GM12878 (cell line): ENCODE measurements around the gene NRAS. TPM values are rescaled to one million over a fixed set of nuclear protein-coding genes. Genes with fewer than 3 reads are reported as not detected.

ENCODE experiments used
- ATF3 ChIP-seq: IDR thresholded peaks from 2 replicates; pipeline ENCODE4 v1.6.1; 2011; ENCODE audit warnings: low read depth, mild to moderate bottlenecking, low read length, moderate library complexity, borderline replicate concordance; ENCODE audit errors: extremely low read depth
- BMI1 ChIP-seq: fragments of 450-650 bp; IDR thresholded peaks from 2 replicates; pipeline ENCODE4 v1.6.1; 2016; ENCODE audit warnings: mild to moderate bottlenecking, moderate library complexity, borderline replicate concordance
- CBFB ChIP-seq: IDR thresholded peaks from 2 replicates; pipeline ENCODE4 v1.6.1; 2016; ENCODE audit warnings: antibody characterized with exemption, low read depth
- CHD2 ChIP-seq: IDR thresholded peaks from 2 replicates; pipeline ENCODE4 v1.6.1; 2011; ENCODE audit warnings: low read depth, low read length, improper control_type of control experiment, borderline replicate concordance
- CHD4 ChIP-seq: fragments of 200-600 bp; sonication (generic); IDR thresholded peaks from 2 replicates; pipeline ENCODE4 v1.6.1; 2016; ENCODE audit warnings: mild to moderate bottlenecking
- E2F8 ChIP-seq: fragments of 450-650 bp; IDR thresholded peaks from 2 replicates; pipeline ENCODE4 v1.6.1; 2018; ENCODE audit warnings: mild to moderate bottlenecking, low read depth, moderate library complexity; ENCODE audit not compliant: partially characterized antibody
- EGR1 ChIP-seq, 2 experiments: IDR thresholded peaks; 1 replicate in 1 of 2; 2 replicates in 1 of 2; pipeline ENCODE4 v1.6.1; 2011 to 2012; ENCODE audit warnings: low read depth in 2 of 2, low read length in 2 of 2, borderline replicate concordance in 1 of 2, mild to moderate bottlenecking in 1 of 2, moderate library complexity in 1 of 2
- HDAC6 ChIP-seq: fragments of 200-600 bp; sonication (generic); IDR thresholded peaks from one replicate; pipeline ENCODE4 v1.8.0; 2017; ENCODE audit warnings: antibody characterized with exemption; ENCODE audit not compliant: unreplicated experiment
- IRF5 ChIP-seq: fragments of 450-650 bp; IDR thresholded peaks from 2 replicates; pipeline ENCODE4 v1.6.1; 2017; ENCODE audit warnings: borderline replicate concordance
- JUNB ChIP-seq: IDR thresholded peaks from 2 replicates; pipeline ENCODE4 v1.6.1; 2016; ENCODE audit warnings: antibody characterized with exemption, mild to moderate bottlenecking
- NFXL1 ChIP-seq: fragments of 450-650 bp; IDR thresholded peaks from 2 replicates; pipeline ENCODE4 v1.6.1; 2017; ENCODE audit warnings: antibody characterized with exemption, mild to moderate bottlenecking, borderline replicate concordance
- NFYB ChIP-seq: IDR thresholded peaks from 2 replicates; pipeline ENCODE4 v1.6.1; 2011; ENCODE audit warnings: low read depth, mild to moderate bottlenecking, low read length, improper control_type of control experiment, moderate library complexity; ENCODE audit not compliant: insufficient read depth
- NRF1 ChIP-seq: conservative IDR thresholded peaks from 2 replicates; pipeline ENCODE4 v1.6.1; 2011; ENCODE audit warnings: mild to moderate bottlenecking, low read depth, low read length, improper control_type of control experiment
- PKNOX1 ChIP-seq: fragments of 450-650 bp; IDR thresholded peaks from 2 replicates; pipeline ENCODE4 v1.6.1; 2016; ENCODE audit warnings: mild to moderate bottlenecking
- POU2F2 ChIP-seq: IDR thresholded peaks from 3 replicates; pipeline ENCODE4 v1.6.1; 2011; ENCODE audit warnings: low read depth, mild to moderate bottlenecking, low read length, borderline replicate concordance
- SREBF1 ChIP-seq: IDR thresholded peaks from 2 replicates; pipeline ENCODE4 v1.6.1; 2012; ENCODE audit warnings: mild to moderate bottlenecking, low read length
- SRF ChIP-seq, 2 experiments: IDR thresholded peaks; 2 replicates each; pipeline ENCODE4 v1.6.1; 2011; ENCODE audit warnings: low read depth in 2 of 2, low read length in 2 of 2, mild to moderate bottlenecking in 1 of 2, moderate library complexity in 1 of 2
- ZBTB40 ChIP-seq: fragments of 450-650 bp; IDR thresholded peaks from 2 replicates; pipeline ENCODE4 v1.6.1; 2016; ENCODE audit warnings: mild to moderate bottlenecking, moderate library complexity, borderline replicate concordance
- ZNF622 ChIP-seq: fragments of 450-650 bp; IDR thresholded peaks from 2 replicates; pipeline ENCODE4 v1.6.1; 2017; ENCODE audit warnings: mild to moderate bottlenecking, inconsistent platforms
- polyA plus RNA-seq, 11 experiments: library from polyadenylated mRNA; depleted of rRNA in 4 of 11; unstranded in 6 of 11; stranded (reverse) in 5 of 11; fragments of >200 nt; fragmentation: Nextera tagmentation in 4 of 11; fragmentation: Illumina TruSeq in 1 of 11; extraction: Ambion mirVana in 4 of 11; extraction: Trizol in 1 of 11; gene quantifications; 1 replicate in 1 of 11; 2 replicates in 10 of 11; pipeline versions ENCODE4 v1.2.1 to v1.2.3, GENCODE V29; 2011 to 2016; ENCODE audit warnings: inconsistent platforms in 2 of 11, missing spikeins in 2 of 11, low read depth in 1 of 11
- total RNA-seq, 4 experiments: library from RNA; depleted of rRNA in 3 of 4; stranded (reverse); fragments of >200 nt in 3 of 4; fragmentation: Illumina TruSeq in 1 of 4; extraction: Trizol in 1 of 4; gene quantifications; 2 replicates each; pipeline versions ENCODE4 v1.2.1 to v1.2.3, GENCODE V29; 2013 to 2021

The NRAS gene
- total and polyA plus RNA-seq, 10 of the 15 experiments (the other 5 are each of a cell fraction or from before 2014, with no cell fraction given), result 31.7 to 73.2 (median 66.2) TPM

- TF ChIP-seq ZNF622 (no peak), IRF5 (peak; percentile 79), CHD2 (peak; percentile 99), CBFB (peak; percentile 87), ATF3 (no peak), BMI1 (no peak), CHD4 (no peak), JUNB (no peak), NFXL1 (no peak), PKNOX1 (no peak), E2F8 (peak; percentile 50), HDAC6 (peak; percentile 74), ZBTB40 (no peak), SRF (IDR thresholded peaks at IDR 0.05; ENCODE audit: low read depth in 2 of 2, low read length in 2 of 2) (0 out of 4 replicates have a peak, but pooled peaks of 1 of the 2 experiments have one; percentile 16), NRF1 (peak; percentile 92), POU2F2 (peak; percentile 84; the same call in 2 of the 3 replicates), EGR1 (IDR thresholded peaks at IDR 0.05; ENCODE audit: borderline replicate concordance in 1 of 2, low read depth in 2 of 2, low read length in 2 of 2) (peak in 1 of 2 experiments; percentile 31; a peak in 1 of 3 replicates), NFYB (no peak), SREBF1 (peak; percentile 83; the same call in 1 of the 2 replicates)
Measured at GRCh38 chr1:114757455-114758255, 41.1 kb upstream of the NRAS start, which contains the start of gene CSDE1 (continued).
